ENCODE data around the gene FAR2.

GRCh38 chr12:29216266-29216665 lies 67.2 kb downstream of the FAR2 start:
- TF ChIP-seq POLR2A (IDR thresholded peaks at IDR 0.05; ENCODE audit: low read depth, low read length) (no peak), CTCF (IDR thresholded peaks at IDR 0.05; ENCODE audit: extremely low read depth in 1 of 2, insufficient read depth in 1 of 2, low read depth in 1 of 2, low read length in 2 of 2) (no peak), EZH2 (IDR thresholded peaks at IDR 0.05; ENCODE audit: borderline replicate concordance, low read depth, low read length, severe bottlenecking) (no peak), JUN (IDR thresholded peaks at IDR 0.05; ENCODE audit: borderline replicate concordance, insufficient read depth, insufficient read length, low read depth) (no peak)

Data from endothelial cell of umbilical vein (primary cell).